Natural killer cell treated with Interleukin-12 subunit alpha and Interleukin-12 subunit beta and Interleukin-15 and Interleukin-18, amount 100 ng/mL, for 72 hours (primary cell): Measurements from ENCODE around the gene AGBL4. TPM values are rescaled to one million over a fixed set of nuclear protein-coding genes. Genes with fewer than 3 reads are reported as not detected.

Experiments used
- ATAC-seq, 2 donors: fragments of 150-1000 bp; cut with Tn5 transposase in 1 of 2; sonication (Bioruptor Pico), chemical (Tn5 transposase) in 1 of 2; 2 replicates each; pipeline ENCODE4 v1.10.0; 2021
- DNase-seq: peaks from one replicate; pipeline ENCODE4 v3.0.0; 2022; ENCODE audit warnings: low spot score
- H3K27ac Mint-ChIP-seq, 2 donors: 1 replicate in 1 of 2; 2 replicates in 1 of 2; pipeline ENCODE4 v1.8.0; 2022; ENCODE audit warnings: mixed read lengths in 2 of 2, mild to moderate bottlenecking in 1 of 2, moderate library complexity in 1 of 2
- H3K27me3 Mint-ChIP-seq, 2 donors: 1 replicate in 1 of 2; 2 replicates in 1 of 2; pipeline ENCODE4 v1.8.0; 2022; ENCODE audit warnings: mixed read lengths in 2 of 2
- H3K36me3 Mint-ChIP-seq: one replicate; pipeline ENCODE4 v1.8.0; 2022; ENCODE audit warnings: mixed read lengths
- H3K4me1 Mint-ChIP-seq, 2 donors: 1 replicate in 1 of 2; 2 replicates in 1 of 2; pipeline ENCODE4 v1.8.0; 2022; ENCODE audit warnings: low read depth in 2 of 2, mixed read lengths in 2 of 2, mild to moderate bottlenecking in 1 of 2
- H3K4me3 Mint-ChIP-seq: one replicate; pipeline ENCODE4 v1.8.0; 2022; ENCODE audit warnings: mixed read lengths
- H3K9me3 Mint-ChIP-seq: 2 replicates; pipeline ENCODE4 v1.8.0; 2022; ENCODE audit warnings: mixed read lengths
- total RNA-seq, 2 donors: library from RNA; stranded (reverse); gene quantifications; one replicate each; pipeline ENCODE4 v1.2.3, GENCODE V29; 2022

The AGBL4 gene
- total RNA-seq, 2 donors from 2014 or later: 0.19 TPM; not detected in 1

GRCh38 chr1:48552903-48553606 is 1470.7 kb downstream of the AGBL4 start:
- no peaks in the 10 kb centered on the region for H3K9me3 Mint-ChIP-seq

DNA sequence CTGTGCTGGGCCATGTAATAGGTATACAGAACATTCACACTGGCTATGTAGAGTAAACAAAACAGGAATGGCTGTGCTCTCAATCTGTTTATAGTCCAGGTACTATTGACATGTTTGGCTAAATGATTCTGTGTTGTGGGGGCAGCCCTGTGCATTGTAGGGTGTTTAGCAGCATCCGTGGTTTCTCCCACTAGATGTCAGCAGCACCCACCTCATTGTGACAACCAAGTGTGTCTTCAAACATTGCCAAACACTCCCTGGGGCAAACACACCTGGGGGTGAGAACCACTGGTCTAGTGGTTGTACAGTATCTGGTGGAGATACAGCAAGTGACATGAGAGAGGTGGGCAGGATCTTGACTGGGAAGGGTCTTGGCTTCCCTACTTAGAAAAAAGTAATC is 1471.3 kb downstream of the AGBL4 start:
- no peaks in the 10 kb centered on the region for H3K36me3 Mint-ChIP-seq
- DNase-seq (no peak), ATAC-seq (no peak)
- H3K27me3 Mint-ChIP-seq: peaks cover 22 to 23% of the 10 kb centered on the region in 2 donors
- no peak overlapping the region for H3K27ac Mint-ChIP-seq
- H3K4me3 Mint-ChIP-seq: no peak overlapping the region
- H3K9me3 Mint-ChIP-seq: no peaks in the 10 kb centered on the region
- no peaks in the 10 kb centered on the region for H3K4me1 Mint-ChIP-seq

More at GRCh38 chr1:48552903-48553606, 1470.7 kb downstream of the AGBL4 start:
- no peak overlapping the region for H3K27ac Mint-ChIP-seq
- H3K4me1 Mint-ChIP-seq: no peaks in the 10 kb centered on the region
- ATAC-seq: no peak
- DNase-seq: no peak
- peaks cover 22 to 23% of the 10 kb centered on the region in 2 donors for H3K27me3 Mint-ChIP-seq
- H3K36me3 Mint-ChIP-seq: no peaks in the 10 kb centered on the region
- no peak overlapping the region for H3K4me3 Mint-ChIP-seq

GRCh38 chr1:48548985-48549384 is 1474.8 kb downstream of the AGBL4 start:
- Mint-ChIP-seq H3K4me3 (no peak overlapping the region), H3K9me3 (no peaks in the 10 kb centered on the region), H3K36me3 (no peaks in the 10 kb centered on the region), H3K27me3 (peaks cover 18 to 32% of the 10 kb centered on the region in 2 donors), H3K27ac (no peak overlapping the region), H3K4me1 (no peaks in the 10 kb centered on the region)
- DNase-seq: no peak
- ATAC-seq: no peak

- no peaks in the 10 kb centered on the region for H3K4me1 Mint-ChIP-seq
Measured at GRCh38 chr1:48547561-48548220, 1476.1 kb downstream of the AGBL4 start.

GRCh38 chr1:48543854-48544253 is 1479.9 kb downstream of the AGBL4 start:
- Mint-ChIP-seq H3K27ac (no peak overlapping the region), H3K9me3 (no peaks in the 10 kb centered on the region), H3K4me1 (no peaks in the 10 kb centered on the region), H3K36me3 (no peaks in the 10 kb centered on the region), H3K27me3 (peaks cover 25 to 35% of the 10 kb centered on the region in 2 donors), H3K4me3 (no peak overlapping the region)
- ATAC-seq (no peak), DNase-seq (no peak)

More at GRCh38 chr1:48547561-48548220, 1476.1 kb downstream of the AGBL4 start:
- no peak overlapping the region for H3K4me3 Mint-ChIP-seq
- no peak for ATAC-seq
- no peak overlapping the region for H3K27ac Mint-ChIP-seq
- no peak for DNase-seq
- no peaks in the 10 kb centered on the region for H3K9me3 Mint-ChIP-seq
- peaks cover 22 to 36% of the 10 kb centered on the region in 2 donors for H3K27me3 Mint-ChIP-seq
- H3K36me3 Mint-ChIP-seq: no peaks in the 10 kb centered on the region

GRCh38 chr1:48540587-48540986 is 1483.2 kb downstream of the AGBL4 start:
- Mint-ChIP-seq H3K27ac (no peak overlapping the region), H3K27me3 (peaks cover 26 to 34% of the 10 kb centered on the region in 2 donors), H3K9me3 (no peaks in the 10 kb centered on the region), H3K4me1 (no peaks in the 10 kb centered on the region), H3K36me3 (no peaks in the 10 kb centered on the region), H3K4me3 (no peak overlapping the region)
- ATAC-seq (no peak), DNase-seq (no peak)

DNA sequence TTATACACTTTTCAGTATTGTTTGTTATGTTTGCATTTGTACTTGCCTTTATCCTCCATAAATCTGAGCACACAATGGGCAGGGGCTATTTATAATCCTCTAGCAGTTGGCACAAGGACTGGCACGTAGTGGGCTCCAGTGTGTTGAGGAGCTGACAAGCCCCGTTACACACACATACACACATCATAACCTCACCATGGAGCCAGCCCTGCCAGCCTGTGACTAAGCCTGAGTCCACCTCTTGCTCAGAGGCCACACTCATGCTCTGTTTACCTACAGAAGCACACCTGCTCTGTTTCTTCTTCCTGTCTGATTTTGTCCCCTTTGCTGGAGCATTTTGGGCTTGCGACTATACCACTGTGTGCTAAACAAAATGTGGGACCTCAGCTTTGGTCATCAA is 1487.3 kb downstream of the AGBL4 start:
- H3K36me3 Mint-ChIP-seq: no peaks in the 10 kb centered on the region
- no peaks in the 10 kb centered on the region for H3K9me3 Mint-ChIP-seq
- no peaks in the 10 kb centered on the region for H3K4me1 Mint-ChIP-seq
- H3K27ac Mint-ChIP-seq: no peak overlapping the region
- peaks cover 37 to 38% of the 10 kb centered on the region in 2 donors for H3K27me3 Mint-ChIP-seq
- ATAC-seq (no peak), DNase-seq (no peak)
- no peak overlapping the region for H3K4me3 Mint-ChIP-seq

DNA sequence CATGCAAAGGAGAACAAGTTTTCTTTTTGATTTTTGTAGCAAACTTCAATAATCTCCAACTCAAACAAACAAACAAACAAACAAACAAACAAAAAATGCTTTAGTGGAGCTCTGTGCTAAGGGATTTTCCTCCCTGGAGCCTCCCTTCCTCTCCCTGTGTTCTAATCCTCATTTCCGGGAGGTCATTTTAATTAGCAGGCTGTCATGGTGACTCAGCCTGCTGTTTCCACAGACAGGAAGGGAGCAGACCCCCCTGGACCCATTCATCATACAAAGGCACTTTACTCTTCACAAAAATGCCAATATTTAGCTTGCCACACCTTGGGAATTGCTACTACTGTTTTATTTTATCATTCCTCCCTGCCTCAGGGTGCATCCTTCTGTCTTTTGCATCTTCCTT is 1490.8 kb downstream of the AGBL4 start:
- H3K36me3 Mint-ChIP-seq: no peaks in the 10 kb centered on the region
- ATAC-seq: no peak

GRCh38 chr1:48530727-48531351 is 1492.9 kb downstream of the AGBL4 start:
- Mint-ChIP-seq H3K27ac (no peak overlapping the region), H3K27me3 (peaks cover 38 to 44% of the 10 kb centered on the region in 2 donors), H3K4me1 (no peaks in the 10 kb centered on the region), H3K4me3 (no peak overlapping the region), H3K9me3 (peaks cover 2% of the 10 kb centered on the region), H3K36me3 (no peaks in the 10 kb centered on the region)
- DNase-seq: no peak
- ATAC-seq: no peak

More for the DNA sequence above, 1490.8 kb downstream of the AGBL4 start:
- Mint-ChIP-seq H3K4me3 (no peak overlapping the region), H3K9me3 (peaks cover 2% of the 10 kb centered on the region), H3K27me3 (peaks cover 29 to 41% of the 10 kb centered on the region in 2 donors), H3K27ac (no peak overlapping the region), H3K4me1 (no peaks in the 10 kb centered on the region)
- DNase-seq: no peak

GRCh38 chr1:48527051-48527450 is 1496.7 kb downstream of the AGBL4 start:
- H3K36me3 Mint-ChIP-seq: no peaks in the 10 kb centered on the region

DNA sequence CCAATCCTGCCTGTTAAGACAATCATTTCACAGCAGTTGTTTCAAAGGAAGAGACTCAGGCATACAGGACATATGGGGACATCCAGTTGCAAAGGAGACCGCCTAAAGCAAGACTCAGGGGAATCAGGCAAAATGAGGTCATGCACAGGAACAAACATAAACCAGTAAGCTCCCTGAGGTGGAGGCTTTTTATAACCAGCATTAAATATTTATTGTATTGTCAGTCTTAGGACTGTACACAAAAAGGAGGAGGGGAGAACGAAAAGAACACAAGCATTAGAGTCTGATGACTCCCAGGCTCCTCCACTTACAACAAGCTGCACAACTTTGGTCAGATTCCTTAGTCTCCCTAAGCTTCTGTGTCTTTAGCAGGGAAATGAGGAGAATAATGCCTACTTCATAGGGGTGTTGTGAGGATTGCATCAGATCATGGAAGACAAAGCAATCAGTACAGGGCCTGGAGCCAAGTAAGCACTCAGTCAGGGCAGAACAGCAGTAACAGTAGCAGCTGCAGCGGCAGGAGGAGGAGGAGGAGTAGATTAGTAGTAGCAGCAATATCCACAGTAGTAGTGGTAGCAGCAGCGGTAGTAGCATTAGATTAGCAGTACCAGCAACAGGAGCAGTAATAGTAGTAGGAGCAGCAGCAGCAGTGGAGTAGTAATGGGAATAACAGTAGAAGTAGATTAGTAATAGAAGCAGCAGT is 1497.6 kb downstream of the AGBL4 start:
- H3K4me1 Mint-ChIP-seq: no peaks in the 10 kb centered on the region
- no peaks in the 10 kb centered on the region for H3K36me3 Mint-ChIP-seq
- H3K9me3 Mint-ChIP-seq: peaks cover 1% of the 10 kb centered on the region
- no peak overlapping the region for H3K4me3 Mint-ChIP-seq
- ATAC-seq (no peak), DNase-seq (no peak)
- H3K27ac Mint-ChIP-seq: no peak overlapping the region
- H3K27me3 Mint-ChIP-seq: peaks cover 26 to 36% of the 10 kb centered on the region in 2 donors

More at GRCh38 chr1:48527051-48527450, 1496.7 kb downstream of the AGBL4 start:
- DNase-seq (no peak), ATAC-seq (no peak)
- H3K27me3 Mint-ChIP-seq: peaks cover 26 to 28% of the 10 kb centered on the region in 2 donors
- H3K9me3 Mint-ChIP-seq: peaks cover 2% of the 10 kb centered on the region
- H3K27ac Mint-ChIP-seq: no peak overlapping the region
- H3K4me1 Mint-ChIP-seq: no peaks in the 10 kb centered on the region
- no peak overlapping the region for H3K4me3 Mint-ChIP-seq

DNA sequence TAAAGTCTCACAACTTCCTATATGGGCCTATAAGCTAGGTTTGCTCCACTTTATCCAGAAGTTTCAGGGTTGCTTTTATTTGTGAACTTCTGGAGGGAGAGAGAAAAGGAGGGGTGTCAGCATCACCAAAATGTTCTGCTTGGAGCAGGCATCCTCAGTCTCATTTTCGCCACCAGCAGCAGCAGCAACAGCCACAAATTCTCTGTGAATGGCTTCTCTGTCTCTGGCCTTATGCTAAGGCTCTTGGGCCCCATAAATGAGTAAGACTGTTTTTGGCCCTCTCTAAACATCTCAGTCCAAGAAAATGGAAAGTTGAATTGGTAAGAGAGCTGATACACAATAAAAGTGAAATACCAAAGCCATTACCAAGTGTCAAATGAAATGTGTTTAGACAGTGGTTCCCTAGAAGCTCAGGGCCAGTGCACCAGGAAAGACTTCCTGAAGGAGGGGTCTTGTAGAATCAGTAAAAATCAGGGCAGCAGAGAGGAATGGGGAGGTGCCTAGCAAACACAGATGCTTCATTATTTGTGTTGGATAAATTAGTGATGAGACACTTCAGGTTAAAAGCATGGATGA is 1498.8 kb downstream of the AGBL4 start:
- DNase-seq: no peak
- no peaks in the 10 kb centered on the region for H3K36me3 Mint-ChIP-seq
- no peak overlapping the region for H3K4me3 Mint-ChIP-seq
- no peak for ATAC-seq
- H3K4me1 Mint-ChIP-seq: no peaks in the 10 kb centered on the region
- H3K27ac Mint-ChIP-seq: no peak overlapping the region
- H3K27me3 Mint-ChIP-seq: peaks cover 27 to 39% of the 10 kb centered on the region in 2 donors
- no peaks in the 10 kb centered on the region for H3K9me3 Mint-ChIP-seq

- ATAC-seq (no peak), DNase-seq (no peak)
- peaks cover 29 to 40% of the 10 kb centered on the region in 2 donors for H3K27me3 Mint-ChIP-seq
- H3K36me3 Mint-ChIP-seq: no peaks in the 10 kb centered on the region
- no peaks in the 10 kb centered on the region for H3K9me3 Mint-ChIP-seq
- H3K4me1 Mint-ChIP-seq: no peaks in the 10 kb centered on the region
- H3K27ac Mint-ChIP-seq: no peak overlapping the region
- H3K4me3 Mint-ChIP-seq: no peak overlapping the region
Measured at GRCh38 chr1:48523558-48523957, 1500.2 kb downstream of the AGBL4 start.
